Measurements from ENCODE around the gene VAV2. TPM values are rescaled to one million over a fixed set of nuclear protein-coding genes. Genes with fewer than 3 reads are reported as not detected.

The VAV2 gene
- polyA plus RNA-seq, 2 of the 4 experiments (the other 2 are of a cell fraction): 9.8 to 21.4 TPM

DNA sequence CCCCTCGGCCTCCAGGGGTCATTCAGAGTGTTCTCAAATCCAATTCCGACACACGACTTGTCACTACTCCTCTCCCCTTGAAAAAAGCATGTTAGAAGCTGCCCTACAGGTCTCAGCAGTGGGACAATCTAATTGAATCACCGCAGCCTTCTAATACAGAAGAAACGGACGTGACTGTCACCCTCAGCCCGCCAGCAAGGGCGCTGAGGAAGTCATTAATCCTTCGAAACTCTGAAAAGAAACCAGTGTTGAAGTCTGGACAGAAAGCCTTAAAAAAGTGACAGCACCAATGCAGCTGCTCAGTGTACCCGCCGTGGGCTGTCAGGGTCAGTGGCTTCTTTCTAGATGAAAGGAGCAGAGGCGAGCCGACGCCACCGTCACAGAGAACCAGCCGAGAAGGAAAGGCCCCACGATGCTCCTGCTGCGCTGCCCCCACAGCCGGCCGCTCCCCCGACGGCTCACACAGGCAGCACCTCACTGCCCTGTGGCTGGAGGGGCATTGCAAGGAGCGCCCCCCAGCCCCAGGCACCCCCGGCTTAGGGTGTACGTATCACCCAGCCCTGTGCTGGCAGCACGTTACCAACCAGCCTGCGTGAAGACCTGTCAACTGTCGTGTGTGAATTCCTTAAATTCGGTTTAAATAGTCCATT is 38.8 kb upstream of the VAV2 start:
- Histone ChIP-seq H3K4me2 (no peak overlapping the region), H3K9me3 (no peaks in the 10 kb centered on the region), H3K27ac (no peak overlapping the region), H3K4me3 (no peak overlapping the region), H3K4me1 (0 out of 3 replicates have a peak, but pooled peaks cover 4% of the 10 kb centered on the region)
- 90% methylated on average over 29 of the region's 29 CpGs for WGBS (ENCODE audit: missing lambda C conversion rate)
- ChIA-PET POLR2A (no interaction called here), CTCF (interaction anchor here (1.9 kb wide), 1 partner anchor 20 kb away, joined by 6 read pairs; no protein-coding TSS in a partner anchor)
- ATAC-seq (no peak), DNase-seq (ENCODE audit: low read depth in 1 of 2, low spot score in 1 of 2) (no peak), FAIRE-seq (no peak)
- TF ChIP-seq MAZ (IDR thresholded peaks at IDR 0.05; ENCODE audit: borderline replicate concordance, low read depth, low read length): no peak
- TF ChIP-seq, protein P1, sequence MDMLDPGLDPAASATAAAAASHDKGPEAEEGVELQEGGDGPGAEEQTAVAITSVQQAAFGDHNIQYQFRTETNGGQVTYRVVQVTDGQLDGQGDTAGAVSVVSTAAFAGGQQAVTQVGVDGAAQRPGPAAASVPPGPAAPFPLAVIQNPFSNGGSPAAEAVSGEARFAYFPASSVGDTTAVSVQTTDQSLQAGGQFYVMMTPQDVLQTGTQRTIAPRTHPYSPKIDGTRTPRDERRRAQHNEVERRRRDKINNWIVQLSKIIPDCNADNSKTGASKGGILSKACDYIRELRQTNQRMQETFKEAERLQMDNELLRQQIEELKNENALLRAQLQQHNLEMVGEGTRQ (IDR thresholded peaks at IDR 0.05): no peak

DNA sequence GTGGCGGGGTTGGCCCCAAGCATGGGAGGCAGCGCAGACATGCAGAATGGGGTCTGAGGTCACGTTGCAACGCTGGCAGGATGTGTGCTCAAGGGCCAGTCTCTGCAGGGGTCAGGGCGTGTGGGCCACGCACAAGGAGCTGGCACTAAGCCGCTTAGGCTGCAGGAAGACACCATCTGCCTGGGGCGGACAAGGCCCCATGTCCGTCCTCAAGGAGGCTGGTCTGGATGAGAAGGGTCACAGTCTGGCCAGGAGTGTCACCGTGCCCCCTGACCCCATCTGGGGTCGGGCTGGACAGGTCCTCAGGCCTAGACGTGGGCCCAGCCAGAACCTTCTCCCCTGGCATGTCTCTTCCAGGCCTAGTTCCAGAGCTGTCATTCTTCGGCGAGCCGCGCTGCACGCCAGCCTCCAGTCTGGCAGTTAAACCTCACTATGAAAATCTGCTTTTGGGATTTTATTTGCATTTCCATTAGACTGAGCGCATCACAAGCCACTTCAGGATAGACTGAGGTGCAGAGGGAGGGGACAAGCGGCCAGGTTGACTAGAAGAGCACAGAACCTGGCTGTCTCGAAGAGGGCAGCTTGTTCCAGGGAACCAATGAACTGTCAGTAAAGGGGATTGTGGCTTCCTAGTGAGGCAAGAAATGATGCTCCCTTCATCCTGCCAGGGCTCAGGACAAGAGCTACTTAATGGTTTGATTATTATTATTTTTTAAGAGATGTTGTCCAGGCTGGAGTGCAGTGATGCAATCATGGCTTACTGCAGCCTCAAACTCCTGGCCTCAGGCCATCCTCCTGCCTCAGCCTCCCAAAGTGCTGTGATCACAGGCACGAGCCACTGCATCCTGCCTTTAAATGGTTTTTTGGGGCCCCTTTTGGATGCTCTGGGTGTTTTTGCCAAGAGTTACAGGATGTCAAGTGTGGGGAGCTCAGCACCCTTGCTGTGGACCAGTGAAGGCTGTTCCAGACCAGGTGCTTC is 37.4 kb upstream of the VAV2 start:
- Histone ChIP-seq H3K4me1 (peaks cover 6% of the 10 kb centered on the region; the same call in 1 of the 3 replicates), H3K27ac (no peak overlapping the region), H3K4me2 (no peak overlapping the region), H3K4me3 (no peak overlapping the region), H3K9me3 (no peaks in the 10 kb centered on the region)
- 88% methylated on average over 15 of the region's 21 CpGs for WGBS (ENCODE audit: missing lambda C conversion rate)
- ATAC-seq (no peak), DNase-seq (ENCODE audit: low read depth in 1 of 2, low spot score in 1 of 2) (no peak), FAIRE-seq (no peak)
- POLR2A ChIA-PET: interaction anchor here (1.0 kb wide), 1 partner anchor 9 kb away, joined by 3 read pairs; no protein-coding TSS in a partner anchor
- CTCF ChIA-PET: interaction anchor here (1.1 to 1.9 kb wide), 3 partner anchors 21 to 248 kb away, joined by 3 to 6 read pairs (median 4); no protein-coding TSS in a partner anchor
- TF ChIP-seq GATA3 (IDR thresholded peaks at IDR 0.05; ENCODE audit: borderline replicate concordance) (0 out of 2 replicates have a peak, but pooled peaks have one; percentile 7), ZFP36 (IDR thresholded peaks at IDR 0.05; ENCODE audit: borderline replicate concordance, partially characterized antibody) (no peak)

DNA sequence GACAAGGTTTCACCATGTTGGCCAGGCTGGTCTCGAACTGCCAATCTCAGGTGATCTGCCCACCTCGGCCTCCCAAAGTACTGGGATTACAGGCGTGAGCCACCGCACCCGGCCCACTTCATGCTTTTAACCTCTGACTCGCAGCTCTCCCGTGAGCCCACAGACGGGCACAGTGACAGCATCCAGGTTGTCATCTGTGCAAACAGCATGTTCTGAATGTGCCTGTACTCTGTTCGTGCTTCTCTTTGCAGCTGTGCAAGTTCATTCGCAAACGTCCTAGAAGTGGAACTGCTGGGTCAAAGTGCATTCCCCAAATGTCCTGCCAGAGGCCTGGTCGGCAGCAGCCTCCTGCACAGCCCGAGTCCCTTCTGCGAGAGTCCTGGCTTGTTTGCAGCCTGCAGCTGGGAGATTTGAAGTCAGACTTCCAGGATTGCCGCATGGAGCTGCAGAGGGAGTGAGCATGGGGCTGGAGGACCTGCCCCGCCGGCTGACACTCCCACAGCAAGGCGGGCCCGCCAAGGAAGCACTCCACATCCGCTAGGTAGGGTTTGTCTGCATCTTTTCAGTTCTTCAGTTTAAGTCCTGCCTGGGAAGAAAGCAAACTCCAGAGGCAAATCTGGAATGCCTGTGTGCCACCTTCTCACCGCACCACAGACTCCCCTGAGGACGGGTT is 36.6 kb upstream of the VAV2 start:
- 91% methylated on average over 21 of the region's 22 CpGs for WGBS (ENCODE audit: missing lambda C conversion rate)
- DNase-seq (ENCODE audit: low read depth in 1 of 2, low spot score in 1 of 2): no peak
- ChIA-PET POLR2A (no interaction called here), CTCF (interaction anchor here (1.1 to 1.2 kb wide), 2 partner anchors 34 to 247 kb away, joined by 3 to 4 read pairs; no protein-coding TSS in a partner anchor)
- no peak for FAIRE-seq
- Histone ChIP-seq H3K4me2 (no peak overlapping the region), H3K27ac (no peak overlapping the region), H3K4me1 (peaks cover 8% of the 10 kb centered on the region; the same call in 1 of the 3 replicates), H3K4me3 (no peak overlapping the region), H3K9me3 (no peaks in the 10 kb centered on the region)
- no peak for TF ChIP-seq POLR2AphosphoS2 (conservative IDR thresholded peaks at IDR 0.05; ENCODE audit: low read length)
- 0 out of 2 replicates have a peak, but pooled peaks have one; percentile 6 for TF ChIP-seq GATA3 (IDR thresholded peaks at IDR 0.05; ENCODE audit: borderline replicate concordance)
- ATAC-seq: no peak

DNA sequence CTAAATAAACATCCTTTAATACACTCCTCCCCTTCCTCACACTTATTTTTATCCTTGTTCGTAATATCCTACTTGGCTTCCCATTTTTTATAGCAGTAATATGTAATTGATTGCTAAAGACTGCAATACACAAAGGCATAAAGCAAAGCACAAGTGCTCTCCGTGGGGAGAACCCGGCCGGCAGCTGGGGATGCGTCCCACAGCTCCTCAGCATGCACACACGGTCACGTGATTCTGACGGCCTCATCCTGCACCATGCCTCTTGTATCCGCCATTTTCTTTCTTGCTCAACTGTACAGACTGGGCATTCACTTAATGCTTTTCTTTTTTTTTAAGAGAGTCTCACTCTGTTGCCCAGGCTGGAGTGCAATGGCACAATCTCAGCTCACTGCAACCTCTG is 36.0 kb upstream of the VAV2 start:
- TF ChIP-seq RFX5 (IDR thresholded peaks at IDR 0.05): no peak
- no peak for TF ChIP-seq HDAC2 (IDR thresholded peaks at IDR 0.05)
- no peak for TF ChIP-seq BHLHE40 (IDR thresholded peaks at IDR 0.05; ENCODE audit: low read depth, low read length)
- TF ChIP-seq CBX2 (IDR thresholded peaks at IDR 0.05; ENCODE audit: borderline replicate concordance, low read depth): no peak
- no peak for TF ChIP-seq CEBPB (IDR thresholded peaks at IDR 0.05)
- no peak for TF ChIP-seq NFE2L2 (conservative IDR thresholded peaks at IDR 0.05; ENCODE audit: low read length)
- TF ChIP-seq MAFK (IDR thresholded peaks at IDR 0.05; ENCODE audit: partially characterized antibody): no peak
- TF ChIP-seq KDM5A (IDR thresholded peaks at IDR 0.05): no peak
- no peak for TF ChIP-seq RARB (CRISPR knock-in tag; IDR thresholded peaks at IDR 0.05)
- no peak for TF ChIP-seq ZNF302 (CRISPR knock-in tag; IDR thresholded peaks at IDR 0.05)
- TF ChIP-seq EHMT2 (IDR thresholded peaks at IDR 0.05; ENCODE audit: low read depth): no peak
- ATAC-seq (no peak), DNase-seq (ENCODE audit: low read depth in 1 of 2, low spot score in 1 of 2) (no peak), FAIRE-seq (no peak)
- 91% methylated on average over 9 of the region's 9 CpGs for WGBS (ENCODE audit: missing lambda C conversion rate)
- Histone ChIP-seq H3K27ac (no peak overlapping the region), H3K9me3 (no peaks in the 10 kb centered on the region), H3K4me1 (peaks cover 8% of the 10 kb centered on the region; the same call in 1 of the 3 replicates), H3K4me2 (no peak overlapping the region), H3K4me3 (no peak overlapping the region)
- POLR2A ChIA-PET: no interaction called here
- CTCF ChIA-PET: interaction anchor here (0.6 to 1.4 kb wide), 3 partner anchors 13 to 1147 kb away, joined by 3 to 4 read pairs (median 3); no protein-coding TSS in a partner anchor

Data from A549 (cell line).